Body of pancreas (tissue), 4 donors: ENCODE measurements around the gene STXBP3.

Experiments
- CTCF ChIP-seq, 7 experiments: fragments of 450-650 bp in 4 of 7; fragments of 200-600 bp in 3 of 7; sonication (generic) in 3 of 7; IDR thresholded peaks; one replicate each; pipeline ENCODE4 v1.5.1; 2016 to 2019; ENCODE audit warnings: antibody characterized with exemption in 7 of 7
- POLR2A ChIP-seq, 3 donors: fragments of 450-650 bp; IDR thresholded peaks; one replicate each; pipeline ENCODE4 v1.6.1; 2016; ENCODE audit warnings: antibody characterized with exemption in 3 of 3, mild to moderate bottlenecking in 2 of 3

GRCh38 chr1:108745980-108746381 lies 493 bp upstream of the STXBP3 start:
- no peak for TF ChIP-seq POLR2A (IDR thresholded peaks at IDR 0.05)
- no peak for TF ChIP-seq CTCF (IDR thresholded peaks at IDR 0.05)
